ENCODE data around the gene BRPF3.

Gene BRPF3

DNA sequence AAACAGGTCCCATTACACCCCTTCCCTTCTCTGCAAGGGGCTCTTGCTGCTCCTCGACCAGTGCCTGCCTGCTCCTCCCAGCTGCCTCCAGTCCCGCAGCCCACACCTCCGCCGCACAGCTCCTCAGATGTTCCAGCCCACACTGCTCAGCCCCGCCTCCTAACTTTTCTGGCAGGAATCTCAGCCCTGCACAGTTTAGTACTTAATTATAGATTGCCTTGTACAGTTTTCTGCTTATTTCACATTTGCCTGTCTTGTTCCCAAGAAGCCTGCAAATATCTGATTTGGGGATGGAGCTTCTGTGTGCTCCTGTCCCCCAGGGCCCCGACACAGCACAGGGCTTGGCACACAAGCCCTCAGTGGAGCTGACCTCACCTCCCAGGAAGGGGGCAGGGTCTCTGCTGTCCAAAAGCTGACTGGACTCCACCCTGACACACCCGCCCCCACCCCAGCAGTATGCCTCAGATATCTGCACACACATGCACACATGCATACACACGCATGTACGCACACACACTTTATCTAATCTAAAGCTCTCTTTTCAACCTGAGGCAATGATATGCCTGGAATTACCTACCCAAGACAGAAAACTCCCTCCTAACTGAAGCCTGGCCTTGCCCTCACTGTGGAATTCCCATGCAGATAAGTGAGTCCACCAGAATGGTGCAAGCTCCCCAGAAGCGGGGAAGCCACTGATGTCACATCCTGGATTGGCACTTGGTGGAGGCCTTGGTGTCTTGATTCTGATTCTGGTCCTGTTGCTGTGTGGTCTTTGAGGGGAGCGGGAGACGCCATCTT, 72.1 kb downstream of the BRPF3 start:
- no peak for DNase-seq (ENCODE audit: low spot score)

DNA sequence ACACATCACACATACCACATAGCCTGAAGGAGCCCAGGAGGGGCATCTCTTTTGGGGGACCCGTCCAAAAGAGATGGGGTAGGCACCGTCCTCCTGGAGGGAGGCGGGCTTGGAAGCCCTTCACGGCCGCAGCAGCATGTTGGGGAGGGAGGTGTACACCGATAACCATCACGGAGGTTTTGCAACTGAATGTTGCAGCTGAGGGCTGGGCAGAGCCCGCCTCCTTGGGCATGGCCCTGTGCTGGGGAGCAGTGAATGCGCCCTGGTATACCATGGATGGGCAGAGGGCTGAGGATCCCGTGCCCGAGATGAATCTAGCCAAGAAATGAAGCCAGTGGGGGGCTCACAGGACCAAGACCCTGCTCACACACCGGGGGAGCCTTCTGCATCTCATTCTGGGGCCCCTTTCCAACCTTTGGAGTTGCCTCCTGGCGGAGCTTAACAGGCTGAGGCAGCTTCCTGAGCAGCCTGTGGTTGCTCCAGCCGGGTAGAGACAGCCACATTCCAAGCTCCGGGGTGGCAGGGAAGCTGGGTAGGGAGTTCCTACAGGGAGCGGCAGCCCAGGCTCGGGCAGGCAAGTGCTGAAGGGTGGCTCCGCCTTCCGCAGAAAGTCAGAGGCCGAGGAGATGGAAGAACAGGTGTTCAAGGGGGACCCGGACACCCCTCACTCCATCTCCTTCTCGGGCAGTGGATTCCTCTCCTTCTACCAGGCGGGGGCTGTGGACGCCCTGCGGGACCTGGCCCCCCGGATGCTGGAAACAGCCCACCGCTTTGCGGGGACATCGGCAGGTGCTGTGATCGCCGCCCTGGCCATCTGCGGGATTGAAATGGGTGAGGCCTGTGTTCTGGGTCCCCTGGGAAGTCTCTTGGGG, 73.5 kb downstream of the BRPF3 start, which contains the start of gene PNPLA1:
TSS of gene PNPLA1 (plus strand) at position 227 of the 872 bp plus-strand sequence. CDS start at position 627, 400 bp downstream.
- DNase-seq (ENCODE audit: low spot score), result no peak

DNA sequence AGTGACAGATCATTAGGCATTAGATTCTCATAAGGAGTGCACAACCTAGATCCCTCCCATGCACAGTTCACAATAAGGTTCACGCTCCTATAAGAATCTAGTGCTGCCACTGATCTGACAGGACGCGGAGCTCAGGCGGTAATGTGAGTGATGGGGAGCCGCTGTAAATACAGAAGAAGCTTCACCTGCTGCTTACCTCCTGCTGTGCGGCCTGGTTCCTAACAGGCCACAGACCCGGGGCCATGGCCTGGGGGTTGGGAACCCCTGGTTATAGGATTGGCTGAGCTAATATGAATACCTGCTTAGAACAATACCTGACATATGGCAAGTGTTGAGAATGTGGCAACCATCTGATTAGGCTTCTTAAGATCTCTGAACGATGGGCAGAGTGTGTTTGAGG, 75.7 kb downstream of the BRPF3 start:
- DNase-seq (ENCODE audit: low spot score), result no peak

DNA sequence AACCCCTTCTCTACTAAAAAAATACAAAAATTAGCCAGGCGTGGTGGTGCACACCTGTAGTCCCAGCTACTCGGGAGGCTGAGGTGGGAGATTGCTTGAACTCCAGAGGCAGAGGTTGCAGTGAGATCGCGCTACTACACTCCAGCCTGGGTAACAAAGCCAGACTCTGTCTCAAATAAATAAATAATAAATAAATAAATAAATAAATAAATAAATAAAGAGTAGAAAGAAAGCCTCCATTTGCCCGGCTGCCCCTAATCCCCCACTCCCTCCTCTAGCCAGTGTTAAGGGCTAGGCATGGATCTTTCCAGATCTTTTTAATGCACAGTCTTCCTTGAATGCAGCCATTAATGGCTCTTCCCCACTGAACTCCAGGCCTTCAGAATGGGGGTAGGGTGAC, 76.5 kb downstream of the BRPF3 start:
- DNase-seq (ENCODE audit: low spot score), result no peak

DNA sequence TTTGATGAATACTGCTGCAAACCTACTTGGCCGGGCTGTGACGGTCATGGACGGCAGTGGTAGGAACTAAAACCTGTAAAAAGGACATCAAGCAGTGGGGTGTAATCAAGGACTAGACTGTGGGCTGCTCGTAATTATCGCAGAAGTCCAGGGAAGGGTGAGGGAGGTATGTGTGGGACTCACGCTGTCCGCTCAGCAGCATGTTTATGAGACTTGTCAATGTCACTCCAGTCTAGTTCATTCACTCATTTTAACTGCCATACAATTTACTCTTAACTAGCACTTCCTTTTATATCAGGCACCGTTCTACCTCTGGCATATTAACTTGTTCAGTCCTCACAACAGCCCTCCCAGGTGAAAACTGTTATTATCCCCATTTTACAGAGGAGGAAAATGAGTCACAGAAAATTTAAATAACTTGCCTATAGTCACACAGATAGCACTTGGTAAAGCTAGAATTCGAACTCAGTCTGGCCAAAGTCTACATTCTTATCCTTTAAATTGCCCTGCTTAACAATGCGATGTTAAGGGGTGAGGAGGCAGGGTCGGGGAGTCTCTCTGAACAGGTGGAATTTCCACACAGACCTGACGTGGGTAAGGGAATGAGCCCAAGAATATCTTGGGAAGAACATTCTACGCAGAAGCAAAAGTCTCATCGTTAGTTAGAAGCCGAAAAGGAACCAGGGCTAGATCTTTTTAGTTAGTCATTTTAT, 77.4 kb downstream of the BRPF3 start:
- no peak for DNase-seq (ENCODE audit: low spot score)

DNA sequence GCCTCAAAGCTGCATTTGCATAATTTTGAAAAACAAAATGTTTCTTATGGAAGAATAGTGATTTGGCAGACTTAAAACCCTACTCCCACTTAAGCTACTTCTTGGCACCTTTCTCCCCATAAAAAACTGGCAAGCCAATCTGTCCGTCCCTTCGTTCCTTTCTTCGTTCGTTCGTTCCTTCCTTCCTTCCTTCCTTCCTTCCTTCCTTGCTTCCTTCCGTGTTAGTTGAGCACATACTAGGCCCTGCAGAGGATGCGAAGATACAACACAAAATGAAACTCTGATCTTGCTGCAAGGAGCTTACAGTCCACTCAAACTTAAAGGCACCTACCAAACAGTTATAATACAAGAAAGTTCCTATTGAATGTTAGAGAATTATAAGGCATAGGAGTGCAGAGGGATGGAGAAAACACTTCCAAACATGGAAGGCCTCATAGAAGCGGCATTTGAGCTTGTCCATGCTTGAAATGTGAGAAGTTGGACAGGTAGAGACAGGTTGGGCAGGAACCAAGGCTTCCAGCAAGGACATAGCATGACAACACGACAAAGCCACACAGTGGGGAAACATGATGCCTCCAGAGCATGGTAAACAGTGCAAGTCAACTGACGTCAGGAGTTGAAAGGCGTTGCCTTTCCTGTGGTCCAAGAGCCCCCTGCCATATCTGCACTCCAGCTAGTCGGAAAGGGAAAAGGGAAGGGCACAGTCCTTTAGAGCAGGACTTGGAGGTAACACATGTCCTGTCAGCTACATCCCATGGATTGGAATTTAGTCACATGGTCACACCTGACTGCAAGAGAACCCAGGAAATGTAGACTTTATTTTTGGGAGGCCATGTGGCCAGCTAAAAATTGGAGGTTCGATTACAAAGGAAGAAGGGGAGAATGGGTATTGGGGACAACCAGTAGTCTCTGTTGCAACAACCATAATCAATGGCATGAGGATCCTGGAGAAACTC, 80.3 kb downstream of the BRPF3 start:
- no peak for DNase-seq (ENCODE audit: low spot score)

DNA sequence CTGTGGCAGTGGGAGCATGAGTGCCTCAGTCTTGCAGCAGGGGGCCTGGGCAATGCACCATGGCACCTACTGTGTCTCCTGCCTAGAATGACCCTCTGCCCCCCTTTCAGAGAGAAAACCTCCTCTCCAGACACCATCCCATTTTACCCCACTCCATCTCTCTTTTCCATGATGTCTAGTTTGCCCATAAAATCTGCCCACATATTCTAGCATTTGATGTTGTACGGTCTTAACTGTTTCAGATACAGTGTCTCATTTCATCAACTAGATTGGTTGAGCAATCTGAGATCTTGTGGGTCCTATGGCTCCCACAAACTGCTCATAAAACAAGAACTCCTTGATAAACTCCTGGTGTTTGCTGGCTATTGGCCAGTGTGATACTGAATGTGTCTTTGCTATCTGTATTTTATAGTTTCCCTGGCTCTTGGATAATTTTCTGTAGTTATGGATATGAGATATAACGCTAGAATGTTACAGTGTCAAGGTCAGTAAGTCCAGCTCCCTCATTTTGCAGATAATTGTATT, 81.5 kb downstream of the BRPF3 start:
- DNase-seq (ENCODE audit: low spot score), result no peak

DNA sequence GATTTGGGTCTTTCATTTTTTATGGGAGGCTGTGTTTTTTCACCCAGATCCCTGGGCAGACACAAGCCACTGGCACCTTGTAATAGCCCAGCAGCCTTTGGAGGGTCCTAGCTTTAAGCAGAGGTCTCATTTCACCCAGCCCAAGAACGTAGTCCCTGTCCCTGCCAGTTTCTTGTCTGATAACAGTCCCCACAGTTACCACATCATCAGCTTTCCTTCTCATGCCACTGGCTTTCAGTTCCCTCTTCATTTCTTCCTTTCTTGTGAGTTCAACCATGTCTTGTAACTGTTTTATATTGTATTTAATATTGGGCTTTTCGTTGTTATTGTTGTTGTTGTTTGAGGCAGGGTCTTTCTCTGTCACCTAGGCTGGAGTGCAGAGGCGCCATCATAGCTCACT, 83.9 kb downstream of the BRPF3 start:
- DNase-seq (ENCODE audit: low spot score), result no peak

DNA sequence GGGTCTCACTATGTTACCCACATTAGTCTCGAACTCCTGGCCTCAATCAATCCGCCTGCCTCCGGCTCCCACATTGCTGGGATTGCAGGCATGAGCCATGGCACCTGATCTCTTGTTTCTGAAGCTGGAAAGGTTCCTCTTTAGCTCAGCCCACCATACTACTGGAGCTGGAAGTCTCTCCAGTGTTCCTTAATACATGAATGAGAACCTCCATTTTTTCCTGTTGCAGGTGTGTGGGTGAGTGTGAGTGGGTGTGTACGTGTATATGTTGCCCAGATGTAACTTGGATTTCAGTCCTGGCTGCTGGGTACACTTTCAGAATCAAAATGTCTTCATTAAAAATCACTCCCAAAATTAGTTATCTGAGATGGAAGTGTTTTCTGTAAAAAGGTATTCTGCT, 84.4 kb downstream of the BRPF3 start:
- no peak for DNase-seq (ENCODE audit: low spot score)

All from SK-N-DZ (cell line).